ENCODE results near the gene FGR.

DNA sequence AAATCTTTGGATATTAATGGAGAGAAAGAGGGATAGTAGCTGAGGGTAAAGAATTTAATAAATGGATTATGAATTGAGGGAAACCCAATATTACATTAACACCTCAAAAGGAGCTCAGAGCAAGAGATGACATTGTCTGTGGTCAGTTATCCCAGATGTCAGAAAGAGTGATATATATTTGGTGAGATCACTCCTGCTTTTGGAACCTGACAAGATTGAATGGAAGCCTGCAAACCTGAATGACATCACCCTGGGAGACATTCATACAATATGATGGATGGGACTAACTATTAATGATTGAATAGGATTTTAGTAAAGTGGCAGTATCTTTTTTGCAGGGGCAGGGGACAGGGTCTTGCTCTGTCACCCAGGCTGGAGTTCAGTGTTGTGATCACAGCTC lies 43.8 kb upstream of the FGR start:
- TF ChIP-seq POLR2AphosphoS5 (IDR thresholded peaks at IDR 0.05; ENCODE audit: low read depth, low read length) (no peak), POLR2A (IDR thresholded peaks at IDR 0.05; ENCODE audit: low read depth, low read length) (no peak), SPI1 (IDR thresholded peaks at IDR 0.05; ENCODE audit: low read depth, low read length) (no peak), PAX5 (IDR thresholded peaks at IDR 0.05; ENCODE audit: insufficient read depth, low read length, severe bottlenecking) (no peak)
